GM12891 (cell line): ENCODE results near the gene TSHZ2.

Source experiments
- DNase-seq: peaks from one replicate; pipeline ENCODE4 v3.0.0; 2011; ENCODE audit warnings: low spot score; ENCODE audit not compliant: insufficient read length
- FAIRE-seq: peaks from 2 replicates; lab custom pipeline; 2011; peaks lifted over from hg19 to GRCh38; lab: Jason Lieb, UNC
- PAX5 ChIP-seq: IDR thresholded peaks from 2 replicates; pipeline ENCODE4 v1.6.1; 2011; ENCODE audit warnings: low read length, moderate library complexity, mild to moderate bottlenecking; ENCODE audit not compliant: insufficient read depth, severe bottlenecking
- POLR2A ChIP-seq: IDR thresholded peaks from 2 replicates; pipeline ENCODE4 v1.6.1; 2011; ENCODE audit warnings: low read depth, low read length, control low read depth
- POLR2AphosphoS5 ChIP-seq: IDR thresholded peaks from 2 replicates; pipeline ENCODE4 v1.6.1; 2011; ENCODE audit warnings: low read depth, low read length, control low read depth
- POU2F2 ChIP-seq: IDR thresholded peaks from 2 replicates; pipeline ENCODE4 v1.6.1; 2011; ENCODE audit warnings: low read depth, mild to moderate bottlenecking, control low read depth, low read length, moderate library complexity
- SPI1 ChIP-seq: IDR thresholded peaks from 2 replicates; pipeline ENCODE4 v1.6.1; 2011; ENCODE audit warnings: low read depth, low read length, control low read depth
- TAF1 ChIP-seq: IDR thresholded peaks from 2 replicates; pipeline ENCODE4 v1.6.1; 2011; ENCODE audit warnings: low read depth, low read length, control low read depth

Gene TSHZ2

GRCh38 chr20:53070706-53071392 lies 98.7 kb downstream of the TSHZ2 start:
- TF ChIP-seq POU2F2 (no peak), PAX5 (no peak), SPI1 (no peak), POLR2A (no peak), POLR2AphosphoS5 (no peak), TAF1 (no peak)
- DNase-seq (no peak), FAIRE-seq (no peak)

GRCh38 chr20:53071833-53072232 lies 99.7 kb downstream of the TSHZ2 start:
- FAIRE-seq (no peak), DNase-seq (no peak)
- no peak for TF ChIP-seq TAF1
- no peak for TF ChIP-seq POLR2A
- TF ChIP-seq POU2F2: no peak
- TF ChIP-seq POLR2AphosphoS5: no peak
- TF ChIP-seq PAX5: no peak
- no peak for TF ChIP-seq SPI1

- FAIRE-seq (no peak), DNase-seq (no peak)
- no peak for TF ChIP-seq SPI1
- TF ChIP-seq PAX5: no peak
- TF ChIP-seq POU2F2: no peak
Observed at GRCh38 chr20:53072923-53073579, 100.9 kb downstream of the TSHZ2 start.

- no peak for TF ChIP-seq POLR2A
- no peak for TF ChIP-seq PAX5
- no peak for TF ChIP-seq SPI1
- no peak for TF ChIP-seq POU2F2
- TF ChIP-seq POLR2AphosphoS5: no peak
- TF ChIP-seq TAF1: no peak
- DNase-seq (no peak), FAIRE-seq (no peak)
Observed at GRCh38 chr20:53073636-53074415, 101.7 kb downstream of the TSHZ2 start.

GRCh38 chr20:53074811-53075314 lies 102.7 kb downstream of the TSHZ2 start:
- no peak for FAIRE-seq
- DNase-seq: no peak
- TF ChIP-seq SPI1 (no peak), TAF1 (no peak), POU2F2 (no peak), PAX5 (no peak), POLR2A (no peak), POLR2AphosphoS5 (no peak)

GRCh38 chr20:53076668-53077067 lies 104.5 kb downstream of the TSHZ2 start:
- DNase-seq (no peak), FAIRE-seq (no peak)
- TF ChIP-seq POLR2A (no peak), POLR2AphosphoS5 (no peak), SPI1 (no peak), TAF1 (no peak), PAX5 (no peak), POU2F2 (no peak)

GRCh38 chr20:53077373-53078205 lies 105.4 kb downstream of the TSHZ2 start:
- FAIRE-seq (no peak), DNase-seq (no peak)
- TF ChIP-seq SPI1 (no peak), PAX5 (no peak), POLR2AphosphoS5 (no peak), POLR2A (no peak), POU2F2 (no peak), TAF1 (no peak)

GRCh38 chr20:53078761-53079160 lies 106.6 kb downstream of the TSHZ2 start:
- no peak for DNase-seq
- no peak for TF ChIP-seq TAF1
- no peak for TF ChIP-seq POU2F2
- no peak for TF ChIP-seq POLR2A
- TF ChIP-seq POLR2AphosphoS5: no peak
- no peak for TF ChIP-seq PAX5
- no peak for TF ChIP-seq SPI1
- FAIRE-seq: no peak
